T-helper 2 cell (primary cell): ENCODE measurements around the gene MYOZ1.
A peak's percentile ranks its signal among the peaks of the same experiment; 100 is the strongest.
"Not testable (repeated sequence)": the region's sequence is repeated elsewhere in the genome, so short reads cannot be mapped to it uniquely, and the experiment has no call there.

Experiments
- DNase-seq, 5 experiments: peaks; one replicate each; pipeline versions ENCODE4 v3.0.0 to v3.0.0-alpha.2; 2012 to 2022
- total RNA-seq, 2 donors: gene quantifications; one replicate each; lab custom pipeline; 2026; lab: John Stamatoyannopoulos, UW

MYOZ1 gene, protein sequence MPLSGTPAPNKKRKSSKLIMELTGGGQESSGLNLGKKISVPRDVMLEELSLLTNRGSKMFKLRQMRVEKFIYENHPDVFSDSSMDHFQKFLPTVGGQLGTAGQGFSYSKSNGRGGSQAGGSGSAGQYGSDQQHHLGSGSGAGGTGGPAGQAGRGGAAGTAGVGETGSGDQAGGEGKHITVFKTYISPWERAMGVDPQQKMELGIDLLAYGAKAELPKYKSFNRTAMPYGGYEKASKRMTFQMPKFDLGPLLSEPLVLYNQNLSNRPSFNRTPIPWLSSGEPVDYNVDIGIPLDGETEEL
- total RNA-seq, result 0 reads per million in 2 donors

DNA sequence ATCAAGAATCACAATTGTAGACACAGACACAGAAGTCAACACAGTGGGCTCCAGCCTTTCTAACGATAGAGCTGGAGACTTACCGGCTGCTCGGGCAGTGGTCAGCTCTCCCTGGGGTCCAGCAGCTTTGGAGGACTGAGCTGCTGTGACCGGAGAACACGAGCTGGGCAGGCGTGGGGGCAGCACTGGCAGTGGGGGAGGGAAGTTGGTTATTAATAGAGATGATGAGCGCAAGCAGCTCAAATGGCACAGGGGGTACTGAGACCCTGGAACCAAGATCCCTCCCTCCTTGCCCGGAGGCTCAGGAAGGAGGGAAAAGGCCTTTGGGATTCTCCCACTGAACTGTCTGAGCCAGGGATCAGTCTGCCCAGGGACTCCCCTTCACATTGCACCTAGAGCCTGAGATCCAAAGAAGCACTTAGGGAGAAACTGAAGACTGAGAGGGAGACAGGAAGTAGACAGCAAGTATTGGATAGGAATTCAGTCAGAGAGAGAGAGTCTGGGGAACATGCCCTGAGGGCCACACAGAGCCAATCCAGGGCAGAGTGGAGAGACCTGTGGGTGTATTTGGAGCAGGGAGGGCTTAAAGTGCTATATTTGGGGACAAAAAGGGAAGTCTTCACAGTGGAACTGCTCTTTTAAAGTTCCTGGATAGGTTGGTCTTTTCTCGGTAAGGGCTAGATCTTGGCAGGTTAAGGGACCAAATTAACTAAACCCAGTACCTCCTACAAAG is at the start of gene MYOZ1:
TSS of gene MYOZ1 (minus strand) at position 147 of the 733 bp plus-strand sequence. CDS start 1,457 bp downstream, outside the sequence.
- DNase-seq, result no peak

GRCh38 chr10:73690755-73691154 is 49.5 kb upstream of the MYOZ1 start:
- not testable (repeated sequence) for DNase-seq

DNA sequence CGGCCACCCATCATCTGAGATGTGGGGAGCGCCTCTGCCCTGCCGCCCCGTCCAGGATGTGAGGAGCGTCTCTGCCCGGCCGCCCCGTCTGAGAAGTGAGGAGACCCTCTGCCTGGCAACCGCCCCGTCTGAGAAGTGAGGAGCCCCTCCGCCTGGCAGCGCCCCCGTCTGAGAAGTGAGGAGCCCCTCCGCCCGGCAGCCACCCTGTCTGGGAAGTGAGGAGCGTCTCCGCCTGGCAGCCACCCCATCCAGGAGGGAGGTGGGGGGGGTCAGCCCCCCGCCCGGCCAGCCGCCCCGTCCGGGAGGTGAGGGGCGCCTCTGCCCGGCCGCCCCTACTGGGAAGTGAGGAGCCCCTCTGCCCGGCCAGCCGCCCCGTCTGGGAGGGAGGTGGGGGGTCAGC is 48.3 kb upstream of the MYOZ1 start:
- DNase-seq, result not testable (repeated sequence)

- DNase-seq, result not testable (repeated sequence)
Measured at GRCh38 chr10:73687641-73688040, 46.4 kb upstream of the MYOZ1 start.

GRCh38 chr10:73674546-73674945 is 33.3 kb upstream of the MYOZ1 start:
- not testable (repeated sequence) for DNase-seq

DNA sequence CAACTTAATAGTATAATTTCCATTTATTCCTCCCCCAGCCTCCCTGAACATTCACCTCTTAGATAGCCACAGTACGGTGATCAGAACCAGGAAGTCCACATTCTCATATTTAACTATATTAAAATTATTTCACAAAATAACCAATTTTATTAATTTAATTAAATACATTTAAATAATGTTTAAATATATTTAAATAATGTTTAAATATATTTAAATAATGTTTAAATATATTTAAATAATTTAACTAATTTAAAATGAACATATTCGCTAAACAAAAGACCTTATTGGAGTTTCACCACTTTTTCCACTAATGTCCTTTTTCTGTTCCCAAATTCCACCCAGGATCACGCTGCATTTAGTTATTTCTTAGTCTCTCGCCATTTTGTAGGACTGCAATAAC is 27.1 kb upstream of the MYOZ1 start:
- not testable (repeated sequence) for DNase-seq

DNA sequence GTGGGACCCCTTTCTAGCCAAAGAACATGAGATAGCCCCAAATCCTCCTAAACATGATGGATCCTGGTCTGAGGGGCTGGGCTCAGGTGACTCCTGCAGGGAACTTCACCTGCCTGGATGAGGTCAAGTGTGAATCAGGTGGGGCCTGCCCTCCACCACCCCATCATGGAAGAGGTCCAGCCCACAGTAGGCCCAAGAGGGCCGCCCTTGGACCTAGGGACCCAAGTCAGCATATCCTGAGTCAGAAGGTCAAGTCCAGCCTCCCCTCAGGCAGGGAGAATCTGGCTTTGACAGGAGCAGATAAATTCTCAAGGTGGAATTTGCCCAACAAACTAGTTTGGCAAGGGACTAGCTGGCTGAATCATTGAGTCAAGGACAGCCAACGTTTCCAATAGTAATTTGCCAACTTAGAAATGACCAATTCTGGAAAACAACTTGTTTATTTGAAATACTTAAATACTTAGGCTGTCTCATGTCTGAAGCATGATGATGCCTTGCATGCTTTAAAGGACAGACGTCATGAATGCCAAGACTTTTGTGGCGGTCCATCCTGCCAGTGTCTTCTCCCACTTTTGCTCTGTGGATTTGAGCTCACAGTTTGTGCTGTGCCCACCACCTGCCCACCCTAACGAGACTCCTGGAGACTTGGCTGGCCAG is 25.0 kb upstream of the MYOZ1 start:
- DNase-seq, result not testable (repeated sequence)

- DNase-seq, result not testable (repeated sequence)
Measured at GRCh38 chr10:73665581-73665980, 24.3 kb upstream of the MYOZ1 start.

GRCh38 chr10:73664156-73665040 is 23.1 kb upstream of the MYOZ1 start:
- DNase-seq, result not testable (repeated sequence)

- DNase-seq, result not testable (repeated sequence)
Measured at GRCh38 chr10:73663621-73664020, 22.3 kb upstream of the MYOZ1 start.

GRCh38 chr10:73662705-73663104 is 21.4 kb upstream of the MYOZ1 start:
- DNase-seq, result not testable (repeated sequence)

DNA sequence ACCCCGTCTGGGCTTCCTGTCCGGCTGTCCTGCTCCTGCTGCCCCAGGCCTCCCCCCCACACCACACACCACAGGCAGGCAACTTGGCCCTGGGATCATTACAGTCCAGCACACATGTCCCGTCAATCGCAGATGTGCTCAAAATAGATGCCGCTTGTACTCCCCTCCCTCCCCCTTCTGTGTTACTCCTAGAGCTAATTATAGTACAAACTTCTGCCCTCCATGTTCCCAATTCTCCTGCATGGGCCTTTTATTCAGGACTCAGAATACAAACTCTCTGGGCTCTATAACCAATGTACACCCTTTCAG is 14.7 kb upstream of the MYOZ1 start, which contains the start of gene SYNPO2L:
TSS of gene SYNPO2L (minus strand) at position 40 of the 309 bp plus-strand sequence. CDS start 107 bp downstream, outside the sequence.
- DNase-seq, result no peak

- no peak for DNase-seq
Measured at GRCh38 chr10:73655257-73655989, 14.1 kb upstream of the MYOZ1 start.

GRCh38 chr10:73653701-73654100 is 12.4 kb upstream of the MYOZ1 start:
- DNase-seq, result peak in 1 of 5 experiments; percentile 41

- DNase-seq, result no peak
Measured at GRCh38 chr10:73653195-73653594, 11.9 kb upstream of the MYOZ1 start.

GRCh38 chr10:73650537-73651331 is 9.5 kb upstream of the MYOZ1 start:
- DNase-seq, result no peak

DNA sequence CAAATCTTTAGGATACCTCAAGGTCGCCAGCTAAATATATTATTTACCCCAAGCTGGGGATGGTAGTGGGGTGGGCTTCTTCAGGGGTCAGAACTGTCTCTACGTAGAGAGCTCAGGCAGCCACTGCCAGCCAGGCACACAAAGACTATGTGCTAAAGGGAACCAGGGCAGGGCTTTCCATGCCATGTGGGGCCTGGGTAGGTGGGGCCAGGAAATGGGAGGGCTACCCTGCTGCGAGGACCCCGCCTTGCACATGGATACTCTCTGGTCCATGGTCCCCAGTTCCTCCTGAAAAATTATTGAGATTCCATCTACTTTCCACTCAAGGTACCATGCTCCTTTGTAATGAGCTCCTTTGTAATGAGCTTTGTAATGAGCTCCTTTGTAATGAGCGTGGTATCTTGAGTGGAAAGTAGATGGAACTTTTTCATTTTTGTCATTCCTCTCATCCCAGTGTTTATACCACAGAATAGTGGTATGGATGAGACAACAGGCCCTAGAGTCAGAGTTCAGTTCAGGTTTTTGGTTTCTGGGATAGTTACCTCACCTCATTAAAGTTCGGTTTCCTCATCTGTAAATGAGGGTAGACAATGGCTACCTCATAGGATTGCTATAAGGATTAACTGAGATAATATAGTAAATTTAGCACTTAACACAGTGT is 8.7 kb upstream of the MYOZ1 start:
- no peak for DNase-seq

GRCh38 chr10:73648975-73649829 is 7.9 kb upstream of the MYOZ1 start:
- DNase-seq, result no peak
